ENCODE data around the gene ASAP3. TPM values are rescaled to one million over a fixed set of nuclear protein-coding genes. Genes with fewer than 3 reads are reported as not detected.

Gene ASAP3
- total RNA-seq, 1 experiment from 2014 or later: 17.6 TPM

- no peak for DNase-seq
- POLR2A ChIA-PET (ENCODE audit: unreplicated experiment): no interaction called here
- intact Hi-C loops (cut with micrococcal nuclease; ENCODE audit: unreplicated experiment): no loop called here
- Histone ChIP-seq H4K20me1 (ENCODE audit: insufficient read depth) (no peaks in the 10 kb centered on the region), H3K36me3 (ENCODE audit: low read depth) (no peaks in the 10 kb centered on the region), H3K4me1 (replicated peaks; ENCODE audit: insufficient read depth) (0 out of 2 replicates have a peak, but pooled peaks cover 15% of the 10 kb centered on the region), H3K27ac (no peak overlapping the region), H3K79me2 (ENCODE audit: low read depth) (no peaks in the 10 kb centered on the region), H3K4me3 (no peak overlapping the region), H3K9me3 (ENCODE audit: insufficient read depth, low read depth) (no peaks in the 10 kb centered on the region), H2AFZ (no peak overlapping the region), H3K9me2 (ENCODE audit: insufficient read depth) (no peaks in the 10 kb centered on the region), H3K4me2 (no peak overlapping the region), H3K27me3 (ENCODE audit: insufficient read depth, low read depth) (no peaks in the 10 kb centered on the region), H3F3A (ENCODE audit: insufficient read depth, low read depth) (no peaks in the 10 kb centered on the region)
- CTCF ChIA-PET: interaction anchor here (0.5 kb wide), 1 partner anchor 211 kb away, joined by 3 read pairs; no protein-coding TSS in a partner anchor
- BruUV-seq (replicated peaks): no TSS peak
- TF ChIP-seq, protein P1, sequence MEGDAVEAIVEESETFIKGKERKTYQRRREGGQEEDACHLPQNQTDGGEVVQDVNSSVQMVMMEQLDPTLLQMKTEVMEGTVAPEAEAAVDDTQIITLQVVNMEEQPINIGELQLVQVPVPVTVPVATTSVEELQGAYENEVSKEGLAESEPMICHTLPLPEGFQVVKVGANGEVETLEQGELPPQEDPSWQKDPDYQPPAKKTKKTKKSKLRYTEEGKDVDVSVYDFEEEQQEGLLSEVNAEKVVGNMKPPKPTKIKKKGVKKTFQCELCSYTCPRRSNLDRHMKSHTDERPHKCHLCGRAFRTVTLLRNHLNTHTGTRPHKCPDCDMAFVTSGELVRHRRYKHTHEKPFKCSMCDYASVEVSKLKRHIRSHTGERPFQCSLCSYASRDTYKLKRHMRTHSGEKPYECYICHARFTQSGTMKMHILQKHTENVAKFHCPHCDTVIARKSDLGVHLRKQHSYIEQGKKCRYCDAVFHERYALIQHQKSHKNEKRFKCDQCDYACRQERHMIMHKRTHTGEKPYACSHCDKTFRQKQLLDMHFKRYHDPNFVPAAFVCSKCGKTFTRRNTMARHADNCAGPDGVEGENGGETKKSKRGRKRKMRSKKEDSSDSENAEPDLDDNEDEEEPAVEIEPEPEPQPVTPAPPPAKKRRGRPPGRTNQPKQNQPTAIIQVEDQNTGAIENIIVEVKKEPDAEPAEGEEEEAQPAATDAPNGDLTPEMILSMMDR (conservative IDR thresholded peaks at IDR 0.05): no peak
- TF ChIP-seq EZH2 (IDR thresholded peaks at IDR 0.05; ENCODE audit: low read depth): no peak
These were observed 87.6 kb downstream of the ASAP3 start for GRCh38 chr1:23396380-23396779.

- Histone ChIP-seq H3K79me2 (ENCODE audit: low read depth) (no peaks in the 10 kb centered on the region), H3F3A (ENCODE audit: insufficient read depth, low read depth) (no peaks in the 10 kb centered on the region), H4K20me1 (ENCODE audit: insufficient read depth) (no peaks in the 10 kb centered on the region), H3K27me3 (ENCODE audit: insufficient read depth, low read depth) (no peaks in the 10 kb centered on the region), H3K36me3 (ENCODE audit: low read depth) (no peaks in the 10 kb centered on the region), H3K9me3 (ENCODE audit: insufficient read depth, low read depth) (no peaks in the 10 kb centered on the region), H3K9me2 (ENCODE audit: insufficient read depth) (no peaks in the 10 kb centered on the region), H2AFZ (no peak overlapping the region), H3K27ac (no peak overlapping the region), H3K4me1 (replicated peaks; ENCODE audit: insufficient read depth) (0 out of 2 replicates have a peak, but pooled peaks cover 10% of the 10 kb centered on the region), H3K4me2 (no peak overlapping the region), H3K4me3 (no peak overlapping the region)
- DNase-seq: no peak
- TF ChIP-seq, protein P1 (conservative IDR thresholded peaks at IDR 0.05): no peak
- no peak for TF ChIP-seq EZH2 (IDR thresholded peaks at IDR 0.05; ENCODE audit: low read depth)
- intact Hi-C loops (cut with micrococcal nuclease; ENCODE audit: unreplicated experiment): no loop called here
- CTCF ChIA-PET: no interaction called here
- no TSS peak for BruUV-seq (replicated peaks)
- POLR2A ChIA-PET (ENCODE audit: unreplicated experiment): no interaction called here
These were observed 88.1 kb downstream of the ASAP3 start for GRCh38 chr1:23395849-23396248.

GRCh38 chr1:23395154-23395724 lies 88.7 kb downstream of the ASAP3 start:
- H3K27ac ChIP-seq: no peak overlapping the region
- H3K36me3 ChIP-seq (ENCODE audit: low read depth): no peaks in the 10 kb centered on the region
- H3K9me3 ChIP-seq (ENCODE audit: insufficient read depth, low read depth): no peaks in the 10 kb centered on the region
- DNase-seq: no peak
- H4K20me1 ChIP-seq (ENCODE audit: insufficient read depth): no peaks in the 10 kb centered on the region
- H3K9me2 ChIP-seq (ENCODE audit: insufficient read depth): no peaks in the 10 kb centered on the region
- 0 out of 2 replicates have a peak, but pooled peaks cover 10% of the 10 kb centered on the region for H3K4me1 ChIP-seq (replicated peaks; ENCODE audit: insufficient read depth)
- H3K27me3 ChIP-seq (ENCODE audit: insufficient read depth, low read depth): no peaks in the 10 kb centered on the region
- no peak overlapping the region for H3K4me2 ChIP-seq
- POLR2A ChIA-PET (ENCODE audit: unreplicated experiment): no interaction called here
- H3K79me2 ChIP-seq (ENCODE audit: low read depth): no peaks in the 10 kb centered on the region
- no peak overlapping the region for H3K4me3 ChIP-seq
- CTCF ChIA-PET: interaction anchor here (0.6 to 0.7 kb wide), 2 partner anchors 30 to 51 kb away, joined by 4 read pairs; no protein-coding TSS in a partner anchor
- intact Hi-C loops (cut with micrococcal nuclease; ENCODE audit: unreplicated experiment): no loop called here
- no TSS peak for BruUV-seq (replicated peaks)
- no peaks in the 10 kb centered on the region for H3F3A ChIP-seq (ENCODE audit: insufficient read depth, low read depth)
- no peak overlapping the region for H2AFZ ChIP-seq
- TF ChIP-seq, protein P1 (conservative IDR thresholded peaks at IDR 0.05): no peak
- no peak for TF ChIP-seq EZH2 (IDR thresholded peaks at IDR 0.05; ENCODE audit: low read depth)
